GM12878 (cell line): ENCODE measurements around the gene PAM. TPM values are rescaled to one million over a fixed set of nuclear protein-coding genes. Genes with fewer than 3 reads are reported as not detected.

Source experiments
- ATAC-seq: fragments of 200-7000 bp; cut with Tn5 transposase; 3 replicates; pipeline ENCODE4 v1.9.1; 2020; ENCODE audit warnings: mild to moderate bottlenecking, moderate library complexity
- BruUV-seq: library from RNA; stranded (reverse); fragments of 400-500 nt; replicated peaks from 2 replicates; lab custom pipeline; 2021; lab: Mats Ljungman, UMichigan
- CTCF ChIA-PET: fragments of 300-600 bp; sonication (Branson Sonifier 250); formaldehyde crosslinking; extraction: SDS; loops from one replicate; lab custom pipeline; 2021; ENCODE audit warnings: inconsistent platforms; lab: Yijun Ruan, JAX
- POLR2A ChIA-PET: fragments of 350-600 bp; formaldehyde crosslinking; extraction: SDS; loops from one replicate; lab custom pipeline; 2021; ENCODE audit warnings: inconsistent platforms; lab: Charles Lee
- RAD21 ChIA-PET: fragments of 300-600 bp; sonication (Branson Sonifier 250); formaldehyde crosslinking; loops from one replicate; lab custom pipeline; 2023; ENCODE audit warnings: antibody characterized with exemption; ENCODE audit not compliant: unreplicated experiment; lab: Charles Lee
- SMC1A ChIA-PET: fragments of 300-600 bp; sonication (Branson Sonifier 250); formaldehyde crosslinking; loops from one replicate; lab custom pipeline; 2023; ENCODE audit not compliant: unreplicated experiment, uncharacterized antibody; lab: Charles Lee
- DNase-seq: peaks from one replicate; pipeline ENCODE4 v3.0.0-alpha.2; 2011; ENCODE audit warnings: low read depth, low spot score
- FAIRE-seq: peaks from 3 replicates; lab custom pipeline; 2011; peaks lifted over from hg19 to GRCh38; lab: Jason Lieb, UNC
- H2AFZ ChIP-seq: 2 replicates; pipeline ENCODE4 v1.6.0; 2011; ENCODE audit warnings: low read depth, low read length, control low read depth; ENCODE audit not compliant: control insufficient read depth
- H3K27ac ChIP-seq: 2 replicates; pipeline ENCODE4 v1.5.1; 2011; ENCODE audit warnings: control low read depth; ENCODE audit not compliant: control insufficient read depth, insufficient read depth
- H3K27me3 ChIP-seq, 2 experiments: replicated peaks in 1 of 2; 2 replicates each; pipeline versions ENCODE4 v1.6.0 to v1.6.1; 2011; ENCODE audit warnings: low read length in 1 of 2; ENCODE audit not compliant: control insufficient read depth in 2 of 2, insufficient read depth in 2 of 2
- H3K36me3 ChIP-seq, 2 experiments: 2 replicates each; pipeline ENCODE4 v1.5.1; 2011; ENCODE audit warnings: low read length in 1 of 2; ENCODE audit not compliant: control insufficient read depth in 2 of 2, insufficient read depth in 2 of 2
- H3K4me1 ChIP-seq: 2 replicates; pipeline ENCODE4 v1.6.1; 2011; ENCODE audit warnings: mild to moderate bottlenecking, low read length, moderate library complexity, mixed read lengths; ENCODE audit not compliant: control insufficient read depth, insufficient read depth
- H3K4me2 ChIP-seq: 2 replicates; pipeline ENCODE4 v1.6.0; 2011; ENCODE audit warnings: control low read depth; ENCODE audit not compliant: control insufficient read depth, insufficient read depth
- H3K4me3 ChIP-seq: fragments of 200-600 bp; sonication (generic); 2 replicates; pipeline ENCODE4 v1.5.1; 2016
- H3K79me2 ChIP-seq: 2 replicates; pipeline ENCODE4 v1.6.0; 2011; ENCODE audit warnings: low read length; ENCODE audit not compliant: control insufficient read depth, insufficient read depth
- H3K9ac ChIP-seq: 2 replicates; pipeline ENCODE4 v1.8.0; 2011; ENCODE audit warnings: low read length, control low read depth, mixed read lengths; ENCODE audit not compliant: control insufficient read depth, insufficient read depth
- H3K9me3 ChIP-seq: replicated peaks from 3 replicates; pipeline ENCODE4 v1.5.1; 2011; ENCODE audit warnings: mild to moderate bottlenecking, low read length; ENCODE audit not compliant: control insufficient read depth, insufficient read depth
- H4K20me1 ChIP-seq: 2 replicates; pipeline ENCODE4 v1.6.0; 2011; ENCODE audit not compliant: control insufficient read depth, insufficient read depth
- CBX5 ChIP-seq: sonication (generic); IDR thresholded peaks from 2 replicates; pipeline ENCODE4 v1.6.1; 2016; ENCODE audit warnings: low read depth, moderate library complexity, mild to moderate bottlenecking, inconsistent platforms
- CEBPB ChIP-seq, 2 experiments: fragments of 150-350 bp in 1 of 2; IDR thresholded peaks; 2 replicates each; pipeline ENCODE4 v1.6.1; 2012 to 2014; ENCODE audit warnings: low read depth in 2 of 2, low read length in 2 of 2, borderline replicate concordance in 1 of 2, inconsistent platforms in 1 of 2
- CEBPZ ChIP-seq: fragments of 150-350 bp; IDR thresholded peaks from 2 replicates; pipeline ENCODE4 v1.6.1; 2016; ENCODE audit warnings: low read depth, low read length
- CREB1 ChIP-seq: IDR thresholded peaks from 2 replicates; pipeline ENCODE4 v1.6.1; 2012; ENCODE audit warnings: low read depth, mild to moderate bottlenecking, inconsistent platforms
- HDAC6 ChIP-seq: fragments of 200-600 bp; sonication (generic); IDR thresholded peaks from one replicate; pipeline ENCODE4 v1.8.0; 2017; ENCODE audit warnings: antibody characterized with exemption; ENCODE audit not compliant: unreplicated experiment
- MTA3 ChIP-seq: IDR thresholded peaks from 2 replicates; pipeline ENCODE4 v1.6.1; 2012; ENCODE audit warnings: low read length, inconsistent platforms, borderline replicate concordance
- NR2C1 ChIP-seq: fragments of 450-650 bp; IDR thresholded peaks from 2 replicates; pipeline ENCODE4 v1.6.1; 2017; ENCODE audit warnings: antibody characterized with exemption, mild to moderate bottlenecking, moderate library complexity
- NR2F1 ChIP-seq: fragments of 450-650 bp; conservative IDR thresholded peaks from 2 replicates; pipeline ENCODE4 v1.6.1; 2017; ENCODE audit warnings: mild to moderate bottlenecking
- RELA ChIP-seq: fragments of 450-650 bp; IDR thresholded peaks from 2 replicates; pipeline ENCODE4 v1.8.0; 2014; ENCODE audit warnings: borderline replicate concordance; ENCODE audit not compliant: partially characterized antibody
- SIN3A ChIP-seq: IDR thresholded peaks from 2 replicates; pipeline ENCODE4 v1.6.1; 2012; ENCODE audit warnings: low read depth, low read length, improper control_type of control experiment
- SRF ChIP-seq, 2 experiments: IDR thresholded peaks; 2 replicates each; pipeline ENCODE4 v1.6.1; 2011; ENCODE audit warnings: low read depth in 2 of 2, low read length in 2 of 2, mild to moderate bottlenecking in 1 of 2, moderate library complexity in 1 of 2
- ZNF207 ChIP-seq: fragments of 450-650 bp; IDR thresholded peaks from 2 replicates; pipeline ENCODE4 v1.6.1; 2014; ENCODE audit warnings: antibody characterized with exemption, mild to moderate bottlenecking, borderline replicate concordance
- WGBS: methylation state at CpG from one replicate; pipeline ENCODE4 v1.1.6; 2016; ENCODE audit warnings: low lambda C conversion rate; ENCODE audit not compliant: insufficient replicate concordance, insufficient coverage; ENCODE audit errors: missing lambda C conversion rate; 5-methylcytosine and 5-hydroxymethylcytosine counted together
- in situ Hi-C: fragments of 300-500 bp; cut with MboI; formaldehyde crosslinking; loops from 9 replicates; pipeline ENCODE4 v1.14.3; 2018; ENCODE audit warnings: mixed read lengths
- intact Hi-C: fragments of 100-400 bp; cut with micrococcal nuclease; formaldehyde crosslinking; loops from one replicate; pipeline ENCODE4 v1.14.2; 2022; ENCODE audit not compliant: unreplicated experiment
- polyA plus RNA-seq, 11 experiments: library from polyadenylated mRNA; depleted of rRNA in 4 of 11; unstranded in 6 of 11; stranded (reverse) in 5 of 11; fragments of >200 nt; fragmentation: Nextera tagmentation in 4 of 11; fragmentation: Illumina TruSeq in 1 of 11; extraction: Ambion mirVana in 4 of 11; extraction: Trizol in 1 of 11; gene quantifications; 1 replicate in 1 of 11; 2 replicates in 10 of 11; pipeline versions ENCODE4 v1.2.1 to v1.2.3, GENCODE V29; 2011 to 2016; ENCODE audit warnings: inconsistent platforms in 2 of 11, missing spikeins in 2 of 11, low read depth in 1 of 11
- total RNA-seq, 4 experiments: library from RNA; depleted of rRNA in 3 of 4; stranded (reverse); fragments of >200 nt in 3 of 4; fragmentation: Illumina TruSeq in 1 of 4; extraction: Trizol in 1 of 4; gene quantifications; 2 replicates each; pipeline versions ENCODE4 v1.2.1 to v1.2.3, GENCODE V29; 2013 to 2021

PAM gene
- total and polyA plus RNA-seq, 10 of the 15 experiments (the other 5 are each of a cell fraction or from before 2014, with no cell fraction given): 5.5 to 72.5 (median 15.4) TPM

DNA sequence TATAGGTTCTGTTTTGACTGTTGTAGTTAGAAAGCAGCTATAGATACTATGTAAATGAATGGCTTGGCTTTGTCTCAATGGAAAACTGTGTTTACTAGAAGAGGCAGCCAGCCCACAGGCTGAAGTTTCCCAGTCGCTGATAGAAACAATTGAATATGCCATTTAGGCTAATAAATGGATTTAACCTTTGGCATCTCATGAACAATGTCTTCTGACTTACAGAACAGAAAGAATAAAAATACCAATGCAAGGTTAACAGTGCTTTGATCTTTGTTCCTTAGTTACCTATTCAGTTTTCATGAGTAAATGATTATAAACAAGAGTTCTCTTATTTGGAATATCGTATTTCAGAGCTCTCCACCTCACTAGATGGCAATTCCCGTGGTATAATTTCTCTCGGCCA, 120.6 kb downstream of the PAM start:
- no peak overlapping the region for H3K9ac ChIP-seq
- SMC1A ChIA-PET: interaction anchor here (1.0 to 1.1 kb wide), 2 partner anchors 19 to 289 kb away, joined by 3 to 5 read pairs; no protein-coding TSS in a partner anchor
- in situ Hi-C loops: no loop called here
- POLR2A ChIA-PET: no interaction called here
- intact Hi-C loops: no loop called here
- no peaks in the 10 kb centered on the region for H3K27me3 ChIP-seq
- H3K4me3 ChIP-seq: no peak overlapping the region
- no peaks in the 10 kb centered on the region; the same call in 2 of the 3 replicates for H3K9me3 ChIP-seq
- no peak for TF ChIP-seq CEBPB (IDR thresholded peaks at IDR 0.05; ENCODE audit: borderline replicate concordance in 1 of 2, low read depth in 2 of 2, low read length in 2 of 2)
- TF ChIP-seq SRF (IDR thresholded peaks at IDR 0.05; ENCODE audit: low read depth in 2 of 2, low read length in 2 of 2): no peak
- no peak for TF ChIP-seq CEBPZ
- no peak for TF ChIP-seq NR2F1
- TF ChIP-seq SIN3A: no peak
- TF ChIP-seq CREB1: no peak
- TF ChIP-seq MTA3: no peak
- no peak for TF ChIP-seq CBX5
- no peak for TF ChIP-seq ZNF207
- no peak for TF ChIP-seq NR2C1
- no peak for TF ChIP-seq RELA
- TF ChIP-seq HDAC6: no peak
- H2AFZ ChIP-seq: no peak overlapping the region
- H3K4me1 ChIP-seq: no peaks in the 10 kb centered on the region
- no TSS peak for BruUV-seq
- DNase-seq (no peak), FAIRE-seq (no peak), ATAC-seq (no peak)
- H4K20me1 ChIP-seq: no peaks in the 10 kb centered on the region
- RAD21 ChIA-PET: no interaction called here
- no peaks in the 10 kb centered on the region for H3K36me3 ChIP-seq
- no peak overlapping the region for H3K27ac ChIP-seq
- no peak overlapping the region for H3K4me2 ChIP-seq
- CTCF ChIA-PET: interaction anchor here (0.7 to 1.1 kb wide), 2 partner anchors 9 to 20 kb away, joined by 3 to 4 read pairs; no protein-coding TSS in a partner anchor
- 82% methylated on average over 4 of the region's 4 CpGs for WGBS
- H3K79me2 ChIP-seq: no peaks in the 10 kb centered on the region
